ENCODE results near the gene DOCK2.

GRCh38 chr5:169719360-169720314 lies 82.6 kb downstream of the DOCK2 start:
- TF ChIP-seq, protein P1, sequence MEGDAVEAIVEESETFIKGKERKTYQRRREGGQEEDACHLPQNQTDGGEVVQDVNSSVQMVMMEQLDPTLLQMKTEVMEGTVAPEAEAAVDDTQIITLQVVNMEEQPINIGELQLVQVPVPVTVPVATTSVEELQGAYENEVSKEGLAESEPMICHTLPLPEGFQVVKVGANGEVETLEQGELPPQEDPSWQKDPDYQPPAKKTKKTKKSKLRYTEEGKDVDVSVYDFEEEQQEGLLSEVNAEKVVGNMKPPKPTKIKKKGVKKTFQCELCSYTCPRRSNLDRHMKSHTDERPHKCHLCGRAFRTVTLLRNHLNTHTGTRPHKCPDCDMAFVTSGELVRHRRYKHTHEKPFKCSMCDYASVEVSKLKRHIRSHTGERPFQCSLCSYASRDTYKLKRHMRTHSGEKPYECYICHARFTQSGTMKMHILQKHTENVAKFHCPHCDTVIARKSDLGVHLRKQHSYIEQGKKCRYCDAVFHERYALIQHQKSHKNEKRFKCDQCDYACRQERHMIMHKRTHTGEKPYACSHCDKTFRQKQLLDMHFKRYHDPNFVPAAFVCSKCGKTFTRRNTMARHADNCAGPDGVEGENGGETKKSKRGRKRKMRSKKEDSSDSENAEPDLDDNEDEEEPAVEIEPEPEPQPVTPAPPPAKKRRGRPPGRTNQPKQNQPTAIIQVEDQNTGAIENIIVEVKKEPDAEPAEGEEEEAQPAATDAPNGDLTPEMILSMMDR (conservative IDR thresholded peaks at IDR 0.05; ENCODE audit: low read depth, low read length), result no peak
- no peak for TF ChIP-seq EZH2 (IDR thresholded peaks at IDR 0.05; ENCODE audit: low read length, unreplicated experiment)

Measured in PC-3 (cell line).